Measurements from ENCODE around the gene CAMK2B. TPM values are rescaled to one million over a fixed set of nuclear protein-coding genes. Genes with fewer than 3 reads are reported as not detected.

Gene CAMK2B
- total and polyA plus RNA-seq, 2 of the 13 experiments (the other 11 are each of a cell fraction or from before 2014, with no cell fraction given) = 0.27 to 0.48 TPM

GRCh38 chr7:44221231-44221791 lies 104.1 kb downstream of the CAMK2B start (continued):
- TF ChIP-seq TIGD3 (CRISPR knock-in tag; IDR thresholded peaks at IDR 0.05; ENCODE audit: borderline replicate concordance) = no peak
- 0 out of 2 replicates have a peak, but pooled peaks have one; percentile 71 for TF ChIP-seq ZNF230 (CRISPR knock-in tag; IDR thresholded peaks at IDR 0.05)
- TF ChIP-seq DBP (CRISPR knock-in tag; IDR thresholded peaks at IDR 0.05; ENCODE audit: not compliant biosample characterization) = peak; percentile 66
- no peak for TF ChIP-seq KDM3A (CRISPR knock-in tag; IDR thresholded peaks at IDR 0.05; ENCODE audit: low read depth)
- no peak for TF ChIP-seq TCF12 (IDR thresholded peaks at IDR 0.05)
- no peak for TF ChIP-seq TCF12 (CRISPR knock-in tag; IDR thresholded peaks at IDR 0.05)
- no peak for TF ChIP-seq PBX2 (CRISPR knock-in tag; IDR thresholded peaks at IDR 0.05)
- no peak for TF ChIP-seq ZNF792 (CRISPR knock-in tag; IDR thresholded peaks at IDR 0.05)
- TF ChIP-seq SAFB2 (CRISPR knock-in tag; IDR thresholded peaks at IDR 0.05; ENCODE audit: borderline replicate concordance, low read depth) = no peak
- TF ChIP-seq ZNF484 (CRISPR knock-in tag; IDR thresholded peaks at IDR 0.05; ENCODE audit: borderline replicate concordance, low read depth) = no peak
- peak; percentile 83 for TF ChIP-seq ELF3 (CRISPR knock-in tag; IDR thresholded peaks at IDR 0.05)
- TF ChIP-seq U2AF2 (IDR thresholded peaks at IDR 0.05; ENCODE audit: low read depth, low read length) = no peak
- no peak for TF ChIP-seq MIER3 (CRISPR knock-in tag; IDR thresholded peaks at IDR 0.05; ENCODE audit: borderline replicate concordance)
- TF ChIP-seq TAF15 (IDR thresholded peaks at IDR 0.05; ENCODE audit: low read depth, low read length, poor library complexity, severe bottlenecking) = no peak
- no peak; the same call in 1 of the 2 replicates for TF ChIP-seq BATF2 (CRISPR knock-in tag; IDR thresholded peaks at IDR 0.05)
- no peak for TF ChIP-seq CHD4 (IDR thresholded peaks at IDR 0.05; ENCODE audit: borderline replicate concordance, low read length)
- no peak for TF ChIP-seq IRF1 (CRISPR knock-in tag; IDR thresholded peaks at IDR 0.05; ENCODE audit: low read depth)
- peak; percentile 59 for TF ChIP-seq ARID5B (CRISPR knock-in tag; IDR thresholded peaks at IDR 0.05)
- TF ChIP-seq ZMAT3 (CRISPR knock-in tag; conservative IDR thresholded peaks at IDR 0.05) = 0 out of 2 replicates have a peak, but pooled peaks have one; percentile 46
- TF ChIP-seq ZNF570 (CRISPR knock-in tag; IDR thresholded peaks at IDR 0.05; ENCODE audit: borderline replicate concordance) = 0 out of 2 replicates have a peak, but pooled peaks have one; percentile 85
